ENCODE measurements around the gene PRG3.

DNA sequence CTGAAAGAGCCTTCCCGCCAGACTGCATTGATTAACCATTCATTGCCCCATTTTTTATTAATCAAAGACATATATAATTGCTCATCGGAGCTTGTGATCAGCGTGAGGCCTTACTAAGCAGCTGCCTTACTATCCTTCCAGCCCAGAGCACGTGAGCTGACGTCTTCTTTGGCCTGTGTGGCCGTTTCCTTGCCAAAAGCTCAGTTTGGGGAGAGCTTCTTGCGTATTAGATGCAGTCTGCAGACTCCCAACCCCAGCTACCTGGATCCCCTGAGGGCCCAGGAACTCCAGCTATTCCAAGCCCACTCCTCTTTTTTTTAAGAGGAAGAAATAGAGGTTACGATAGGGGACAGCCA, 46.8 kb upstream of the PRG3 start:
- TF ChIP-seq, protein P1, sequence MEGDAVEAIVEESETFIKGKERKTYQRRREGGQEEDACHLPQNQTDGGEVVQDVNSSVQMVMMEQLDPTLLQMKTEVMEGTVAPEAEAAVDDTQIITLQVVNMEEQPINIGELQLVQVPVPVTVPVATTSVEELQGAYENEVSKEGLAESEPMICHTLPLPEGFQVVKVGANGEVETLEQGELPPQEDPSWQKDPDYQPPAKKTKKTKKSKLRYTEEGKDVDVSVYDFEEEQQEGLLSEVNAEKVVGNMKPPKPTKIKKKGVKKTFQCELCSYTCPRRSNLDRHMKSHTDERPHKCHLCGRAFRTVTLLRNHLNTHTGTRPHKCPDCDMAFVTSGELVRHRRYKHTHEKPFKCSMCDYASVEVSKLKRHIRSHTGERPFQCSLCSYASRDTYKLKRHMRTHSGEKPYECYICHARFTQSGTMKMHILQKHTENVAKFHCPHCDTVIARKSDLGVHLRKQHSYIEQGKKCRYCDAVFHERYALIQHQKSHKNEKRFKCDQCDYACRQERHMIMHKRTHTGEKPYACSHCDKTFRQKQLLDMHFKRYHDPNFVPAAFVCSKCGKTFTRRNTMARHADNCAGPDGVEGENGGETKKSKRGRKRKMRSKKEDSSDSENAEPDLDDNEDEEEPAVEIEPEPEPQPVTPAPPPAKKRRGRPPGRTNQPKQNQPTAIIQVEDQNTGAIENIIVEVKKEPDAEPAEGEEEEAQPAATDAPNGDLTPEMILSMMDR (IDR thresholded peaks at IDR 0.05), result no peak
- no peak for TF ChIP-seq POLR2A (IDR thresholded peaks at IDR 0.05)
